AG04450 (cell line): Measurements from ENCODE around the gene THEM5. TPM values are rescaled to one million over a fixed set of nuclear protein-coding genes. Genes with fewer than 3 reads are reported as not detected.

Source experiments
- CTCF ChIA-PET: fragments of 300-600, 350-600 bp; formaldehyde crosslinking; extraction: SDS; loops from one replicate; lab custom pipeline; 2022; ENCODE audit warnings: antibody characterized with exemption, inconsistent platforms; lab: Charles Lee
- POLR2A ChIA-PET: fragments of 350-600 bp; formaldehyde crosslinking; extraction: SDS; loops from one replicate; lab custom pipeline; 2021; ENCODE audit warnings: antibody characterized with exemption, inconsistent platforms; lab: Yijun Ruan, JAX
- DNase-seq: peaks from one replicate; pipeline ENCODE4 v3.0.0-alpha.2; 2011; ENCODE audit warnings: low read depth, low spot score
- H3K27ac ChIP-seq: one replicate; pipeline ENCODE4 v1.5.1; 2012; ENCODE audit warnings: low read depth, low read length, control low read depth
- H3K27me3 ChIP-seq: one replicate; pipeline ENCODE4 v1.6.0; 2012; ENCODE audit warnings: low read length; ENCODE audit not compliant: control insufficient read depth, insufficient read depth
- H3K4me3 ChIP-seq: 2 replicates; pipeline ENCODE4 v1.5.1; 2011; ENCODE audit warnings: mild to moderate bottlenecking, low read depth, low read length, control low read depth
- H3K9me3 ChIP-seq: 2 replicates; pipeline ENCODE4 v1.5.1; 2012; ENCODE audit warnings: low read length; ENCODE audit not compliant: control insufficient read depth, insufficient read depth
- CTCF ChIP-seq: IDR thresholded peaks from 2 replicates; pipeline ENCODE4 v1.5.1; 2011; ENCODE audit warnings: low read depth, low read length, control low read depth, inconsistent platforms
- polyA plus RNA-seq: library from polyadenylated mRNA; depleted of rRNA; stranded (reverse); fragments of >200 nt; gene quantifications from 2 replicates; pipeline ENCODE4 v1.2.3, GENCODE V29; 2011

The THEM5 gene
- polyA plus RNA-seq, 1 experiment = not detected

- TF ChIP-seq CTCF = no peak
- H3K4me3 ChIP-seq = no peak overlapping the region
- ChIA-PET CTCF (no interaction called here), POLR2A (no interaction called here)
- no peak overlapping the region for H3K27ac ChIP-seq
- DNase-seq = no peak
- peaks cover 7% of the 10 kb centered on the region; the same call in 1 of the 2 replicates for H3K9me3 ChIP-seq
- peaks cover 55% of the 10 kb centered on the region for H3K27me3 ChIP-seq
Observed at GRCh38 chr1:151837884-151838221, 15.7 kb downstream of the THEM5 start.

DNA sequence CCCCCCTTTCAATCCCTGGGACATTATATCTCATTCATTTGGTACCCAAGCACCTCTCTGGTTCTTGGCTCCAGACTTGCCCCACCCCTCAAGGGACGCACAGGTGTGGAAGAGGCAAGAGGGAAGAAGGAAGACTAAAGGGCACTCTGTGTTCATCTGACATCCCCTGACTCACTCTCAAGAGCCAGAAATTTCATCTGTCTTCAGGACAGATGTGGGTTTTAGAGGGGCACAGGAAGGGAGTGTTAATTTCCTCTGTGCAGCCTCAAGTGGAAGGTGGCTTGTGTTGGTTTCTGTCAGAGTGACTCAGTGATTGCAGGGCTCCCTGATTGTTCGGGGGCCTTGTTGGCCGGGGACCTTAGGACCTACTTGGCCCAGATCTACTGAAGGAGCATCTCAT is 16.3 kb downstream of the THEM5 start:
- no peak for TF ChIP-seq CTCF
- CTCF ChIA-PET = no interaction called here
- POLR2A ChIA-PET = no interaction called here
- peaks cover 7% of the 10 kb centered on the region; the same call in 1 of the 2 replicates for H3K9me3 ChIP-seq
- DNase-seq = no peak
- no peak overlapping the region for H3K27ac ChIP-seq
- peaks cover 60% of the 10 kb centered on the region for H3K27me3 ChIP-seq
- no peak overlapping the region for H3K4me3 ChIP-seq

GRCh38 chr1:151835596-151835995 is 17.9 kb downstream of the THEM5 start:
- CTCF ChIA-PET = interaction anchor here (0.6 to 1.1 kb wide), 4 partner anchors 10 to 300 kb away, joined by 3 read pairs; no protein-coding TSS in a partner anchor
- no peak overlapping the region for H3K4me3 ChIP-seq
- peaks cover 65% of the 10 kb centered on the region for H3K27me3 ChIP-seq
- DNase-seq = no peak
- peaks cover 7% of the 10 kb centered on the region; the same call in 1 of the 2 replicates for H3K9me3 ChIP-seq
- POLR2A ChIA-PET = no interaction called here
- no peak for TF ChIP-seq CTCF
- H3K27ac ChIP-seq = no peak overlapping the region

- POLR2A ChIA-PET = no interaction called here
- CTCF ChIA-PET = interaction anchor here (1.5 kb wide), 1 partner anchor 12 kb away, joined by 5 read pairs; no protein-coding TSS in a partner anchor
- H3K9me3 ChIP-seq = peaks cover 4% of the 10 kb centered on the region; the same call in 1 of the 2 replicates
- H3K27ac ChIP-seq = no peak overlapping the region
- peaks cover 56% of the 10 kb centered on the region for H3K27me3 ChIP-seq
- no peak for TF ChIP-seq CTCF
- H3K4me3 ChIP-seq = no peak overlapping the region
- DNase-seq = no peak
Observed at GRCh38 chr1:151834239-151834638, 19.3 kb downstream of the THEM5 start.

DNA sequence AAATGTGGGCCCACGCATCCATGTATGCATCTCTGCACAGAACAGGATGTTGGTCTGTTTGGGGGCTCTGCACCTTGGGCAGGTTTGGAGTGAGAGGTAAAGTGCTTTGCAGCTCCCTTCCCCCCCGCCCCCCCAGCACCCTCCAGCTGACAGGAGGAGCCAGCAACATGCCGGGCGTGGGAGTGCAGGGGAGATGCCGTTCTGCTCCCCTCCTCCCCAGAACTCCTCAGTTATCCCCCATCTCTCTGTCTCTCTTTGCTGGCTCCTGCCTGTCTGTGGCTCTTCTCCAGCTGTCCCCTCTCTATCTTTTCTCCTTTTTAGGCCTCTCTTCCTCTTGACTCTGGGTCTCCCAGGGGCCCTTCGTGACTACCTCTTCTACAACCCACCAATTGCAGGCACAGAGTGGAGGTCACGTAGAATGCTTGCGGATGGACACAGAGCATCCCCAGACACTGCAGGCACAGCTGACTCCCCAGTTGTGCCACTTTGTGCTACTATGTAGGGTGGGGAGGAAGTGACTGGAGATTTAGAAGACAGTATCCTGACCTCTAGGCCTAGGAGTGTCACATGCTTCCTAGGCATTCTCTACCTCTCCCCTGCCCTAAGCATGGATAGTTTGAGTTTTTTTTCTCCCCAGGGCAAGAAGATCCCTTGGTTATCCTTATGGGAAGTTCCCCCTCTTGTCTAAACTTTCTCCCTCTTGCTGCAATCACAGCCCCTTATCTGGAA is 20.2 kb downstream of the THEM5 start:
- TF ChIP-seq CTCF = no peak
- peaks cover 53% of the 10 kb centered on the region for H3K27me3 ChIP-seq
- ChIA-PET CTCF (interaction anchor here (1.5 kb wide), 1 partner anchor 13 kb away, joined by 5 read pairs; no protein-coding TSS in a partner anchor), POLR2A (no interaction called here)
- no peak overlapping the region for H3K27ac ChIP-seq
- H3K9me3 ChIP-seq = no peaks in the 10 kb centered on the region; the same call in 1 of the 2 replicates
- no peak for DNase-seq
- no peak overlapping the region for H3K4me3 ChIP-seq
